GM21619 (cell line): ENCODE data around the gene WDR41.
A peak's percentile ranks its signal among the peaks of the same experiment; 100 is the strongest.
"Not testable (repeated sequence)": the region's sequence is repeated elsewhere in the genome, so short reads cannot be mapped to it uniquely, and the experiment has no call there.

Source experiments
- ATAC-seq: cut with Tn5 transposase; IDR thresholded peaks from one replicate; pipeline ENCODE4 v1.9.1; 2021; ENCODE audit not compliant: unreplicated experiment

Gene WDR41, protein sequence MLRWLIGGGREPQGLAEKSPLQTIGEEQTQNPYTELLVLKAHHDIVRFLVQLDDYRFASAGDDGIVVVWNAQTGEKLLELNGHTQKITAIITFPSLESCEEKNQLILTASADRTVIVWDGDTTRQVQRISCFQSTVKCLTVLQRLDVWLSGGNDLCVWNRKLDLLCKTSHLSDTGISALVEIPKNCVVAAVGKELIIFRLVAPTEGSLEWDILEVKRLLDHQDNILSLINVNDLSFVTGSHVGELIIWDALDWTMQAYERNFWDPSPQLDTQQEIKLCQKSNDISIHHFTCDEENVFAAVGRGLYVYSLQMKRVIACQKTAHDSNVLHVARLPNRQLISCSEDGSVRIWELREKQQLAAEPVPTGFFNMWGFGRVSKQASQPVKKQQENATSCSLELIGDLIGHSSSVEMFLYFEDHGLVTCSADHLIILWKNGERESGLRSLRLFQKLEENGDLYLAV

DNA sequence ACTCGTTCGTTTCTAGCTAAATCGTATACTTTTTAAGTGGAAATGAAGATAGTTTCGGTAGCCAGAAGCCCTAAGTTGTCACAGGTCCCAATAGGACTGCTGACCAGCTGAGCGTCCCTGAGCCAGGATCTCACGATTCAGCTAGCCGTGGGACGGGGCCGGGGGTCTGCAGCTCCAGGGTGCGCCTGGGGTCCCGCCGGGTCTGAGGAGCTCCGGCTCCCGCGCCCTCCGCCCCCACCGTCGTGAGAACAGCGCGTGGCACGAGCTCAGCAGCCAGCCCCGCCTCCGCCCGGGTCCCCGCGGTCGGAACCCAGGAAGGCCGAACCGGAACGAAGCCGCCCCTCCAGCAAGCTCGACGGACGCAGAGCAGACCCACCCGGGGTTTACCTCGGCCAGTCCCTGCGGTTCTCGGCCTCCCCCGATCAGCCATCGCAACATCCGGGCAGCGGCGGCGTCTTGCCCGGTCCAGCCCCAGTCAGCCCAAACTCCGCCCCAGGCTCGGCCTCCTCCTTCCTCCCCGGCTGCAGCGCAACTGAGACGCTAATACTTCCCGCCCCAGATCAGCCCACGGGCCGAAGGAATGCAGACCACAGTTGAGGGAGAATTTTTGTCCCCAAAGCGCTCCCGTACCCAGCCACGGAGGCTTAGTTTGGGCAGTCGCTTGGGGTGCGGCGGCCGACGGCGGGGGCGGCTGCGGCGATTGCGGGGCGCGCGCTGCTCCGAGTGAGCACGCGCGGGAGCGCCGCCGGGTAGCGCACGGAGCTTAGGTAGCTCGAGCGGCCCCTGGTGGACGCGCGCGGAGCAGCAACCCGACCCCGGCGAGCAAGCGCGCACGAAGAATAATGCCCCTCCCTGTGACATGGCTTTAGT lies at the start of gene WDR41:
Gene WDR41, minus strand, starts transcription at position 534 of the 870 bp plus-strand sequence. Its CDS starts 96 bp downstream, at position 438.
- peak; percentile 84 for ATAC-seq

DNA sequence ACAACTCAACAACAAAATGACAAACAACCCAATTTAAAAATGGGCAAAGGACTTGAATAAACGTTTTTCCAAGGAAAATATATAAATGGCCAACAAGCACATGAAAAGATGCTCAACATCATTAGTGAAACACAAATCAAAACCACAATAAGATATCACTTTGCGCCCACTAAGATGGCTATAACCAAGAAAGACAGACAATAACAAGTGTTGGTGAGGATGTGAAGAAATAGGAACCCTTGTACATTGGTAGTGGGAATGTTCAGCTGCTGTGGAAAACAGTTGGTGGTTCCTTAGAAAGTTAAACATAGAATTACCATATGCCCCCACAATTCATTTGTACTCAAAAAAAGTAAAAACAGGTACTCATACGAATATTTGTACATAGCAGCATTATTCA lies 39.2 kb upstream of the WDR41 start:
- no peak for ATAC-seq

DNA sequence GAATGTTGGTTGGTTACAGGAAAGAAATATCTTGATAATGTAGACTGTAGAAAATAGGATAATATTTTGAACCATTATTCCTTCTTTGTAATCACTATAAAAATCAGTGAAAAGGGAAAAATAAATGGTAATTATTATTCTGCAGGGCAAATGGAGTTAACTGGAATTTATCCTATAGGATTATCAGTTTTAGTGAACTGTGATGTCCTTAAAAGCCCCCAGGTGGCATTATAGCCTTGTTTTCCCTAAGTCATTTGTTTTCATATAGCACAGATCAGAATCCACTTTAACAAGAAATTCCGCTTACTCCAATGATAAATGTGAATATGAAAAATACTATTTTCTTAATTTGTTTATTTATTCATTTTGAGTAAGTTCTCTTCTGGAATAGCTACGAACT lies 26.2 kb upstream of the WDR41 start:
- ATAC-seq, result no peak

DNA sequence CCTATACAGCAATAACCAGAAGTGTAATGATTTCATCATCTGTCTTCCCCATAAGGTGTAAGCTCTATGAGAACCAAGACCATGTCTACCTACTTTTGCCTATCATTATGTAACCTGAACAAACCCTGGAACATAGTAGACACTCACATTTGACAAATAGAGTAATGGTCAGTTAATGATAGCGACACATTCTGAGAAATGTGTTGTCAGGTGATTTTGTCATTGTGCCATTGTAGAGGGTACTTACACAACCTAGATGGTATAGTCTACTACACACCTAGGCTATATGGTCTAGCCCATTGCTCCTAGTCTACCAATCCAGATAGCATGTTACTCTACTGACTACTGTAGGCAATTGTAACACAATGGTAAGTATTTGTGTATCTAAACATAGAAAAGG lies 22.3 kb upstream of the WDR41 start:
- no peak for ATAC-seq

DNA sequence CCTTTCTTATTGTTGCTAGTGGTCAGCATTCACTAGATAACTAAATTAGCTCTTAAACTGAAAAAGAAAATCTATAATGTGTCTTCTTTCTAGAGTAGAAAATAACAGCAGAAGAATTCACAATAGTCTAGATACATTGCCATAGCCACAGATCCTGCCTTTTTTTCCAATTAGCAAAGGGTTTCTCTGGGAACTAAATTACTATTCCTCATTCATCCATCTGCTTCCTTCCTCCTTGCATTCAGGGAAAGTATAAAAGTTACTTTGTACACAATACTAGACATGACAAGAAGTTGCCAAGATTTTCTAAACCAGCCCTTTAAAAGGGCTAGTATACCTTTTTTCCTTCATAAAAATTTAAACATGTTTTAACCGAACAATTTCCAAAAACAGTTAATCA lies 21.2 kb upstream of the WDR41 start:
- no peak for ATAC-seq

DNA sequence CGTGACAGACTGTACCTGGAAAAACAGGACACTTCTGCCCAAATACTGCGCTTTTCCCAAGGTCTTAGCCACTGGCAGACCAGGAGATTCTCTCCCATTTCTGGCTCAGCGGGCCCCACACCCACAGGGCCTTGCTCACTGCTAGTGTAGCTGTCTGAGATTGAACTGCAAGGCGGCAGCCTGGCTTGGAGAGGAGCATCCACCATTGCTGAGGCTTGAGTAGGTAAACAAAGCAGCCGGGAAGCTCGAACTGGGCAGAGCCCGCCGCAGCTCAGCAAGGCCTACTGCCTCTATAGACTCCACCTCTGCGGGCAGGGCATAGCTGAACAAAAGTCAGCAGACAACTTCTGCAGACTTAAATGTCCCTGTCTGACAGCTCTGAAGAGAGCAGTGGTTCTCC lies 9.0 kb upstream of the WDR41 start:
- ATAC-seq, result not testable (repeated sequence)

DNA sequence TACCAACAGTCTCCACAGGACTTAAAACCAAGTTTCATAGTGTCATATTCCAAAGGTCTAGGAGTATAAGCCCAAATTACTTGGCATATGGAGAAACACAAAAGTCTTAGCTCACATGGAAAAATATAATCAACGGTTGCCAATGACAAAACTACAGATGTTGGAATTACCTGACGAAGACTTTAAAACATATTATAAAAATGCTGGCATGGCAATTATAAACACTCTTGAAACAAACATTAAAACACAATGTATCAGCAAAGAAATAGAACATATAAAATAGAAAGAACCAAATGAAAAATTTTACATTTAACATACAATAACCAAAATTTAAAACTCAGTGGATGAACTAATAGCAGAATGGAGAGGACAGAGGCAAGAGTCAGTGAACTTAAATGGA lies 7.9 kb upstream of the WDR41 start:
- ATAC-seq, result no peak

DNA sequence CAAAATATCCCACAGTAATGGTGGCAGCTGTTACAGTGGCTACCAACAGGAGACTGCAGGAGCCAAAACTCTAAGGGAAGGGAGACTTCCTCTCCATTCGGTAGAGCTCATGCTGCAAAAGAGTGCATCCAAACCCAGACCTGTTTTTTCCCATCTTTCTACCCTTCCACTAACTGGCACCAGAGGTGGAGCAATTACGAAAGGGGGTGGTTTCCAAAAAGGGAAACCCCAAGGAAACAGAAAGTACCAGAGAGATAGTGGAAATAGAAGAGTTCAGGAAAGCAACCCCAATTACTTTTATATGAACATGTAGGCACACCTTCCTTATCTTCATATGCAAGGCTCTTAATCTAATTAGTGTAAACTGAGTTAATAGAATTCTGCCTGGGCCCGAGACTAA lies 7.3 kb upstream of the WDR41 start:
- ATAC-seq, result no peak

DNA sequence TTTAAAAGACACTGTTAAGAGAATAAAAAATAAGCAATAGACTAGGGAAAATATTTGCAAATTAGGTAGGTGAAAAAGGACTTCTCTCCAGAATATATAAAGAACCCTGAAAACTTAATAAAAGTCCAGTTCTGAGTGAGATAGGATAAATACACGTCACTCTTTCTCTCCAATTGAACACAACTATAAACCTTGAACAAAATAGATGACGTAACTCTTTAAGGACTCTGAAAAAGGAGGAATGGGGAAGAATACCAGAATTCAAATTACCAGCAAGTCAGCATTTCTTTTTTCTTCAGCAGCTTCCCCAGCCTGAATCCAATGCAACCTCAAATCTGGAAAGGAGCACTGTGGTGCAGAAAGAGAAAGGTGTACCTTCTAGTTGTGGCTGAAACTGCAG lies 6.8 kb upstream of the WDR41 start:
- no peak for ATAC-seq

DNA sequence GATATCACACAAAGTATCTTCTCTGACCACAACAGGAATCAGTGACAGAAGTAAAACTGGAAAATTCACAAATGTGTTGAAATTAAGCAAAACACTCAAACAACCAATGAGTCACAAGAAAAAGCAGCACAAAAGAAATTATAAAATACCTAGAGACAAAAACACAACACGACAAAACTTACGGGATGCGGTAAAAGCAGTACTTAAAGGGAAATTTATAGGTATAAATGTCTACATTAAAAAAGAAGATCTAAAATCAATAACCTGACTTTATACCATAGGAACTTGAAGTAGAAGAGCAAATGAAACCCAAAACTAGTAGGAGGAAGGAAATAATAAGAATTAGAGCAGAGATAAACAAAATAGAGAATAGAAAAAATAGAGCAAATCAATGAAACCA lies 2.8 kb upstream of the WDR41 start:
- ATAC-seq, result no peak

DNA sequence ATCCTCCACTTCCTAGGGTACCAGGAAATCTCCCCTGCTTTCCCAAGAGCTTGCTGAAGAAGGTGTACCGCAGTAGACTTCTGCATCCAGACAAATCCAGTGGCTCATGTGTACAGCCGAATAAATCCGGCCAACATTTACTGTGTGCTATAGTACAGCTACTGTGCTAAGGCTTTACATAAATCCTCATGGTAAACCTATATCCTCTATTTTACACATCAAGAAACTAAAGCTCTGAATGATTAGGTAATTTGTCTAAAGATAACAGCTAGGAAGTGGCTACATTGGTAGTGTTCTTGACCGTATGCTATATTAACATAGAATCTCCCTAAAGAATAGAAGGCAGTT lies 511 bp upstream of the WDR41 start:
- peak; percentile 4 for ATAC-seq

DNA sequence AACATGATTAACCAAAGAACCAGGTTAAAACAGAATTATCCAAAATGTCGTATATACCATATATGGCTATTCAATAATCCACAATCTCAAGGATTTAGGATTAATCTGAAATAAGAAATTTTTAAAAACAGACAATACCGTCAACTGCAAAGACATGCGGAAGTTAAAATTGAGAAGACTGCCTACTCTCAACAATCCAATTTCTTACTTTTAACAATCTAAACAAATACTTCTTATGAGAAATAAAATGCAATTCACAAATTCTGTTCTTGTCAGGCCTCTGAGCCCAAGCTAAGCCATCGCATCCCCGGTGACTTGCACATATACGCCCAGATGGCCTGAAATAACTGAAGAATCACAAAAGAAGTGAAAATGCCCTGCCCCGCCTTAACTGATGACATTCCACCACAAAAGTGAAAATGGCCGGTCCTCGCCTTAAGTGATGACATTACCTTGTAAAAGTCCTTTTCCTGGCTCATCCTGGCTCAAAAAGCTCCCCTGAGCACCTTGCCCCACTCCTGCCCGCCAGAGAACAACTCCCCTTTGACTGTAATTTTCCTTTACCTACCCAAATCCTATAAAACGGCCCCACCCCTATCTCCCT lies 1.3 kb downstream of the WDR41 start:
- ATAC-seq, result not testable (repeated sequence)

DNA sequence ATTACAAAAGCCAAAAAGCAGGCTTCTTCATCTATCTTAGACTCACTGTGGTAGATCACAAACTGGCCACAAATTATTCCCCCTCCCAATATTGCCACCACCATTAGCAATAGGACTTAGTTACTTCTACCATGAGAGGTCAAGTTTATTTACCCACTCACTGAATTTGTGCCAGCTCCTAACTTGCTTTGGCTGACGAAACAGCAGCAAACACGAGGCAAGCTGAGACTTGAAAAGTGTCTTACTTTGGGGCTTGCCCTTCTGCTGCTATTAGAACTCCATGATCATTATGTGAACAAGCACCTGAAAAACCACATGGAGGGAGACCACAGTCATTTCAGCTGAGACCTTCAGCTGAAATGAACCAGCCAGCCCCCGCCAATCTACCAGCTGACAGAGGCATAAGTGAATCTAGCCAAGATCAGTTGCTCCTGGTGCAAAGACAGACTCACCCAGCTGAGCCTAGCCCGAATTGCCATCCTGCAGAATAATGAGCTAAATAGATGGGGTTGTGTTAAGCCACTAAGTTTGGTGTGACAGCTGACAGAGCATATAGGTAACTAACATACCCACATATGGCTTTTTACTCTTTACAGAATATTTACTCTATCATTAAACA lies 5.7 kb downstream of the WDR41 start:
- ATAC-seq, result no peak

DNA sequence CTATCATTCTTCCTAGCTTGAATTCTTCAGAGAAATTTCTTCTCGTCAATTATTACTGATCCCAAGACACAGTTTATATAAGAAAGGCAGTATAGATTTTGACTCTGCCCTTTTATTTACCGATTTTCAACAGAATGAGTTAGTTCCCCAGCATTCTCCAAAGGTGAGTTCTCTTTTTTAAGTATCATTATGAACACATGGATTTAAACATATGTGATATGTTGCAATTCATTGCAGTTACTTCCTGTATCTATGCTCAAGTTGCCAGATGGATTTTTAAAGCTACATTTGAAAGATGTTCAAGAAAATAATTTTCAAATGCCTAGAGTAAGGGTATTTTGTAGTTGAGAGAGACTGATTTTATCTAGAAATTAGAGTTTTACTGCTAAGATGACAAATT lies 8.4 kb downstream of the WDR41 start:
- ATAC-seq, result no peak

DNA sequence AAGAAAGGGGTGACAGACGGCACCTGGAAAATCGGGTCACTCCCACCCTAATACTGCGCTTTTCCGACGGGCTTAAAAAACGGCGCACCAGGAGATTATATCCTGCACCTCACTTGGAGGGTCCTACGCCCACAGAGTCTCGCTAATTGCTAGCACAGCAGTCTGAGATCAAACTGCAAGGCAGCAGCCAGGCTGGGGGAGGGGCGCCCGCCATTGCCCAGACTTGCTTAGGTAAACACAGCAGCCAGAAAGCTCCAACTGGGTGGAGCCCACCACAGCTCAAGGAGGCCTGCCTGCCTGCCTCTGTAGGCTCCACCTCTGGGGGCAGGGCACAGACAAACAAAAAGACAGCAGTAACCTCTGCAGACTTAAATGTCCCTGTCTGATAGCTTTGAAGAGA lies 17.1 kb downstream of the WDR41 start:
- not testable (repeated sequence) for ATAC-seq

DNA sequence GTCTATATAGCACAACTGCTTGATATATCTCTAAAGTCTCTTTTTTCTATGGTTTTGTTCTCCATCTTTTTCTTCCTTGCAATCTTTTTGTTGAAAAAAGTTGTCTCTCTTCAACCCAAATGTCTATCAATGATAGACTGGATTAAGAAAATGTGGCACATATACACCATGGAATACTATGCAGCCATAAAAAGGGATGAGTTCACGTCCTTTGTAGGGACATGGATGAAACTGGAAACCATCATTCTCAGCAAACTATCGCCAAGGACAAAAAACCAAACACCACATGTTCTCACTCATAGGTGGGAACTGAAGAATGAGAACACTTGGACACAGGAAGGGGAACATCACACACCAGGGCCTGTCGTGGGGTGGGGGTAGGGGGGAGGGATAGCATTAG lies 23.2 kb downstream of the WDR41 start:
- not testable (repeated sequence) for ATAC-seq

DNA sequence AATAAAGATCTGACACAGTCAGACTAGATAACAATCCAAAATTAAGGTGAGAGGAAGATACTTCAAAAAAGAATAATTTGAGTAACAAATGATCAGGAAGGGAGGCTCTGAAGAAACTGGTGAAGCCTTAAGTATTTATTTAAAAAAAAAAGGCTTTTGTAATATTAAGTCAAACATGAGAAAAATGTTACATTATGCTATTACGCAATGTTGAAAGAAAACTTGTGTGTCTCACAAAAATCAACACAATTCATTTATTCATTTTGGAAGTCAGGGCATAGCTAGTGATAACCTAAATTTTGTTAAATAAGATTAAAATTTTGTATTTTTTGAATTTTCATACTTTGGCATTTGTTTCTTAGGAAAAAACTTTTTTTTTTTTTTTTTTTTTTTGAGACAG lies 28.2 kb downstream of the WDR41 start:
- no peak for ATAC-seq

DNA sequence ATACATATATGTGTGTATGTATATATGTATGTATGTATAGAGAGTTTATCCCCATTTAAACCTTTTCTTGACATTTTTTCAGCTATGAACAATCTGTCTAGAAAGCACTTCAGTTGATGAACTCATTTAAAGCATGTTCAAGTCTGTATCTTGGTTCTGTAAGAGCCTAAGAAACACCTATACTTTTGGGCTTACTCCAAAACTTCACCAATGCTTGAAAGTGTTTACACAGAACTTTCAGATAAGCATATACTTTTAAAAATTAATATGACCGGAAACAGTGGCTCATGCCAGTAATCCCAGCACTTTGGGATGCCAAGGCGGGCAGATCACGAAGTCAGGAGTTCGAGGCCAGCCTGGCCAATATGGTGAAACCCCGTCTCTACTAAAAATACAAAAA lies 30.8 kb downstream of the WDR41 start:
- ATAC-seq, result no peak

DNA sequence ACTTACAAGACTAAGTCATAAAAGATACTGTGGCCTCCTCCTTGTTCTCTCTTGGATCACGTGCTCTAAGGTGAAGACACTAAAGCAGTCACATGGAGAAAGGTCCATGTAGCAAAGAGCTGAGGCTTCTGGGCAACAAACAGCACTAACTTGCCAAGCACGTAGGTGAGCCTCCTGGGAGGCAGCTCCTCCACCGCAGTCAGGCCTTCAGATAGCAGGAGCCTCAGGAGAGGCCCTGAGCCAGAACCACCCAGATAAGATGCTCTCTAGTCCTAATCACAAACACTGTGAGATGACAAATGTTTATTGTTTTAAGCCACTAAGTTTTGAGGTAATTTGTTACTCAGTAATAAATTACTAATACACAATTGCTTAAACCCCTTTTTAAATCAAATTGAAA lies 38.0 kb downstream of the WDR41 start:
- ATAC-seq, result no peak

DNA sequence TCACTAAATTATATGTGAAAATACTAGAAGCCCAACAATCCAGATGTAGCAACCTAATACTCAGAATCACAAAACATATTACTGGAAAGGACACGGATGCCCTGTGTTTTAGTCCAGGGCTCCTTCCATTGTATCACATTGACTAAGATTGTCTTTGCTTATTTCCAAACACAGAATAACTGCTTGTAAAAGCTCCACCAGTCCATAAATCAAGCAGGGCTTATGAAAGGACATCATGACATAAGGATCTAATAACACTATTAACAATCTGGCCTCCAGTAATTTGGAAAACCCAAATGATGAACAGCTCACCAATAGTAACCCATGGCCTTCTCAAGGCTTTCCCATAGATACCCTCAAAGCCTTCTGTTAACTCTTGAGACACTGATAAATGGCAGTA lies 39.8 kb downstream of the WDR41 start:
- ATAC-seq, result no peak

DNA sequence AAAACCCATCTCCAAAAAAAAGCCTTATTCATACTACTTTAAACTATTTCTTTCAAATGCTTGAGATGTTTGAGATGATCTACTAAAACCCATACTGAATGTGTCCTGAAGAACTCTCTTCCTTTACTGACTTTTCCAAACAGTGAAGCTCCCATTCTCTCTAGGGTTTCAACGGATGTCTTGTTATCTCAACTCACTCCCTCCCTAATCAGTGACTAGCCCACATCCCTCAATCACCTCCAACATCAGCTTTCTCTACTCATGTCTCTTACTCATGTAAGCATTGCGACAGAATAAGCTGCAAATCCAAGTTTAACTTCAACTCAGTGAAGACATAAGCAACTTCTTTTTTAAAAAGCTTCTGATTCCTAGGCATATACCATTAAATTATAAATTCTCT lies 42.1 kb downstream of the WDR41 start:
- no peak for ATAC-seq
